Astrocyte (in vitro differentiated cells and primary cell): Measurements from ENCODE around the gene DNAH17. TPM values are rescaled to one million over a fixed set of nuclear protein-coding genes. Genes with fewer than 3 reads are reported as not detected.

Experiments
- DNase-seq: peaks from one replicate; pipeline ENCODE4 v3.0.0-alpha.2; 2010; ENCODE audit warnings: low read depth
- FAIRE-seq: peaks from 2 replicates; lab custom pipeline; 2011; peaks lifted over from hg19 to GRCh38; lab: Jason Lieb, UNC
- H2AFZ ChIP-seq: 2 replicates; pipeline ENCODE4 v1.6.0; 2012; ENCODE audit warnings: low read depth, low read length, inconsistent platforms
- H3K27ac ChIP-seq: 2 replicates; pipeline ENCODE4 v1.5.1; 2011; ENCODE audit warnings: low read depth, low read length, inconsistent platforms
- H3K27me3 ChIP-seq: 2 replicates; pipeline ENCODE4 v1.6.0; 2011; ENCODE audit warnings: low read length, inconsistent platforms; ENCODE audit not compliant: insufficient read depth
- H3K36me3 ChIP-seq: 2 replicates; pipeline ENCODE4 v1.5.1; 2011; ENCODE audit warnings: low read length, inconsistent platforms; ENCODE audit not compliant: insufficient read depth
- H3K4me1 ChIP-seq: 2 replicates; pipeline ENCODE4 v1.5.1; 2011; ENCODE audit warnings: low read length, inconsistent platforms; ENCODE audit not compliant: insufficient read depth
- H3K4me2 ChIP-seq: 2 replicates; pipeline ENCODE4 v1.6.0; 2012; ENCODE audit warnings: low read length, inconsistent platforms
- H3K4me3 ChIP-seq: 2 replicates; pipeline ENCODE4 v1.5.1; 2011; ENCODE audit warnings: low read depth, mild to moderate bottlenecking, low read length, inconsistent platforms; ENCODE audit not compliant: insufficient read depth
- H3K79me2 ChIP-seq: 2 replicates; pipeline ENCODE4 v1.6.0; 2012; ENCODE audit warnings: mild to moderate bottlenecking, low read length, inconsistent platforms; ENCODE audit not compliant: insufficient read depth
- H3K9ac ChIP-seq: 2 replicates; pipeline ENCODE4 v1.6.0; 2012; ENCODE audit warnings: mild to moderate bottlenecking, low read length, inconsistent platforms
- H3K9me3 ChIP-seq: 2 replicates; pipeline ENCODE4 v1.5.1; 2012; ENCODE audit warnings: low read depth, mild to moderate bottlenecking, low read length, inconsistent platforms; ENCODE audit not compliant: insufficient read depth
- H4K20me1 ChIP-seq: 2 replicates; pipeline ENCODE4 v1.6.0; 2012; ENCODE audit warnings: low read length, inconsistent platforms; ENCODE audit not compliant: insufficient read depth
- H3K27ac Mint-ChIP-seq: one replicate; pipeline ENCODE4 v1.8.0; 2021; ENCODE audit warnings: mild to moderate bottlenecking, mixed read lengths; ENCODE audit not compliant: unreplicated experiment
- H3K27me3 Mint-ChIP-seq: one replicate; pipeline ENCODE4 v1.8.0; 2021; ENCODE audit warnings: low read depth, mixed read lengths; ENCODE audit not compliant: unreplicated experiment
- H3K36me3 Mint-ChIP-seq: one replicate; pipeline ENCODE4 v1.8.0; 2021; ENCODE audit warnings: low read depth, mixed read lengths; ENCODE audit not compliant: unreplicated experiment
- H3K4me1 Mint-ChIP-seq: one replicate; pipeline ENCODE4 v1.8.0; 2021; ENCODE audit warnings: low read depth, mixed read lengths; ENCODE audit not compliant: unreplicated experiment
- H3K4me3 Mint-ChIP-seq: one replicate; pipeline ENCODE4 v1.8.0; 2021; ENCODE audit warnings: mild to moderate bottlenecking, moderate library complexity, mixed read lengths; ENCODE audit not compliant: unreplicated experiment
- H3K9me3 Mint-ChIP-seq: one replicate; pipeline ENCODE4 v1.8.0; 2021; ENCODE audit warnings: mild to moderate bottlenecking, mixed read lengths; ENCODE audit not compliant: unreplicated experiment
- CTCF ChIP-seq: IDR thresholded peaks from 2 replicates; pipeline ENCODE4 v1.5.1; 2011; ENCODE audit warnings: low read depth, mild to moderate bottlenecking, inconsistent platforms, low read length, moderate library complexity; ENCODE audit not compliant: insufficient read depth
- EZH2 ChIP-seq: IDR thresholded peaks from 2 replicates; pipeline ENCODE4 v1.6.1; 2012; ENCODE audit warnings: mild to moderate bottlenecking, low read length, inconsistent platforms; ENCODE audit not compliant: insufficient read depth
- total RNA-seq: library from RNA; stranded (reverse); gene quantifications from 2 replicates; pipeline ENCODE4 v1.2.1, GENCODE V29; 2021

DNAH17 gene
- total RNA-seq, 1 donor from 2014 or later = 0.14 TPM

- no peaks in the 10 kb centered on the region for H3K9me3 Mint-ChIP-seq
- no peak overlapping the region for H3K4me3 Mint-ChIP-seq
- no peak overlapping the region for H3K4me2 ChIP-seq
- no peaks in the 10 kb centered on the region for H4K20me1 ChIP-seq
- H3K4me3 ChIP-seq = no peak overlapping the region
- TF ChIP-seq CTCF (no peak), EZH2 (no peak)
- peaks cover 25% of the 10 kb centered on the region for H3K27me3 Mint-ChIP-seq
- H3K36me3 ChIP-seq = no peaks in the 10 kb centered on the region
- DNase-seq = no peak
- no peak overlapping the region for H3K27ac ChIP-seq
- no peaks in the 10 kb centered on the region for H3K9me3 ChIP-seq
- no peak overlapping the region for H3K9ac ChIP-seq
- no peaks in the 10 kb centered on the region for H3K27me3 ChIP-seq
- no peak overlapping the region for H3K27ac Mint-ChIP-seq
- no peaks in the 10 kb centered on the region for H3K4me1 ChIP-seq
- H3K36me3 Mint-ChIP-seq = no peaks in the 10 kb centered on the region
- no peak for FAIRE-seq
- H3K79me2 ChIP-seq = no peaks in the 10 kb centered on the region
- no peaks in the 10 kb centered on the region for H3K4me1 Mint-ChIP-seq
- no peak overlapping the region for H2AFZ ChIP-seq
These were observed 135.8 kb downstream of the DNAH17 start for GRCh38 chr17:78441271-78441971.

GRCh38 chr17:78438694-78439325, 138.4 kb downstream of the DNAH17 start:
- H3K27ac Mint-ChIP-seq = no peak overlapping the region
- H3K36me3 Mint-ChIP-seq = no peaks in the 10 kb centered on the region
- H3K27ac ChIP-seq = no peak overlapping the region
- H3K4me3 ChIP-seq = no peak overlapping the region
- no peaks in the 10 kb centered on the region for H3K4me1 Mint-ChIP-seq
- no peak overlapping the region for H3K9ac ChIP-seq
- no peaks in the 10 kb centered on the region for H3K9me3 Mint-ChIP-seq
- no peak overlapping the region for H3K4me2 ChIP-seq
- no peaks in the 10 kb centered on the region for H3K79me2 ChIP-seq
- H3K27me3 Mint-ChIP-seq = peaks cover 27% of the 10 kb centered on the region
- H4K20me1 ChIP-seq = no peaks in the 10 kb centered on the region
- no peaks in the 10 kb centered on the region for H3K27me3 ChIP-seq
- H3K36me3 ChIP-seq = no peaks in the 10 kb centered on the region
- no peak for TF ChIP-seq CTCF
- TF ChIP-seq EZH2 = no peak
- no peak overlapping the region for H3K4me3 Mint-ChIP-seq
- FAIRE-seq = no peak
- no peaks in the 10 kb centered on the region for H3K4me1 ChIP-seq
- DNase-seq = no peak
- H2AFZ ChIP-seq = no peak overlapping the region
- H3K9me3 ChIP-seq = no peaks in the 10 kb centered on the region

DNA sequence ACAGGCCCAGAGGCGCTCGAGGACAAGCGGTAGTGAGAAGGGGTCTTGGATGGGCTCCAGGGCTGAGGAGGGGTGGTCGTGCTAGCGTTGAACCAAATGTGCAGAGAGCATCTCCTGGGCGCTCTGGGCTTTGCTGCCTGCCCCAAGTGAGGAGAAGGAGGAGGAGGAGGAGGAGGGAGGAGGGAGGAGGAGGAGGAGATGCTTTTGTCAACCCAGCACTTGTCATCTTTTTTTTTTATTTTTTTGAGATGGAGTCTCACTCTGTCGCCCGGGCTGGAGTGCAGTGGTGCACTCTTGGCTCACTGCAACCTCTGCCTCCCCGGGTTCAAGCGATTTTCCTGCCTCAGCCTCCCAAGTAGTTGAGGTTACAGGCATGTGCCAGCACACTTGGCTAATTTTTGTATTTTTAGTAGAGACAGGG, 138.9 kb downstream of the DNAH17 start:
- no peak for FAIRE-seq
- Histone ChIP-seq H3K9me3 (no peaks in the 10 kb centered on the region), H2AFZ (no peak overlapping the region), H3K27ac (no peak overlapping the region), H3K36me3 (no peaks in the 10 kb centered on the region), H4K20me1 (peaks cover 5% of the 10 kb centered on the region), H3K9ac (no peak overlapping the region), H3K4me2 (no peak overlapping the region), H3K27me3 (no peaks in the 10 kb centered on the region), H3K79me2 (no peaks in the 10 kb centered on the region), H3K4me3 (no peak overlapping the region), H3K4me1 (no peaks in the 10 kb centered on the region)
- H3K9me3 Mint-ChIP-seq = no peaks in the 10 kb centered on the region
- TF ChIP-seq EZH2 = no peak
- TF ChIP-seq CTCF = no peak
- no peak overlapping the region for H3K27ac Mint-ChIP-seq
- H3K4me1 Mint-ChIP-seq = no peaks in the 10 kb centered on the region
- no peak overlapping the region for H3K4me3 Mint-ChIP-seq
- DNase-seq = no peak
- H3K27me3 Mint-ChIP-seq = peaks cover 23% of the 10 kb centered on the region
- no peaks in the 10 kb centered on the region for H3K36me3 Mint-ChIP-seq
